GM18867 (cell line): ENCODE results near the gene VPS39.

Source experiments
- ATAC-seq: cut with Tn5 transposase; IDR thresholded peaks from one replicate; pipeline ENCODE4 v1.9.1; 2021; ENCODE audit warnings: mild to moderate bottlenecking, moderate library complexity; ENCODE audit not compliant: unreplicated experiment

VPS39 gene

GRCh38 chr15:42158941-42159340, 49.2 kb downstream of the VPS39 start:
- ATAC-seq: no peak

- no peak for ATAC-seq
These were observed 49.9 kb downstream of the VPS39 start for GRCh38 chr15:42157981-42158765.

- no peak for ATAC-seq
These were observed 50.7 kb downstream of the VPS39 start for GRCh38 chr15:42157381-42157780.

- no peak for ATAC-seq
These were observed 51.7 kb downstream of the VPS39 start, which contains the start of gene PLA2G4F for GRCh38 chr15:42156243-42156922. PLA2G4F (minus strand) TSS chr15:42156636; CDS start chr15:42156549, 87 bp downstream.

- no peak for ATAC-seq
These were observed 52.4 kb downstream of the VPS39 start for GRCh38 chr15:42155546-42156242.

- ATAC-seq: no peak
These were observed 53.1 kb downstream of the VPS39 start for GRCh38 chr15:42154956-42155355.

- no peak for ATAC-seq
These were observed 53.7 kb downstream of the VPS39 start for GRCh38 chr15:42154212-42154941.

GRCh38 chr15:42153874-42154211, 54.3 kb downstream of the VPS39 start:
- ATAC-seq: no peak

GRCh38 chr15:42152921-42153698, 55.0 kb downstream of the VPS39 start:
- ATAC-seq: no peak

GRCh38 chr15:42152196-42152920, 55.7 kb downstream of the VPS39 start:
- ATAC-seq: no peak

GRCh38 chr15:42151736-42152135, 56.4 kb downstream of the VPS39 start:
- ATAC-seq: no peak

- ATAC-seq: no peak
These were observed 57.0 kb downstream of the VPS39 start for GRCh38 chr15:42151141-42151561.

- no peak for ATAC-seq
These were observed 57.7 kb downstream of the VPS39 start for GRCh38 chr15:42150219-42150970.

- no peak for ATAC-seq
These were observed 58.4 kb downstream of the VPS39 start for GRCh38 chr15:42149493-42150218.

- no peak for ATAC-seq
These were observed 59.2 kb downstream of the VPS39 start for GRCh38 chr15:42148808-42149492.

GRCh38 chr15:42147431-42147735, 60.7 kb downstream of the VPS39 start:
- no peak for ATAC-seq

- no peak for ATAC-seq
These were observed 61.3 kb downstream of the VPS39 start for GRCh38 chr15:42146551-42147430.
